PFSK-1 (cell line): ENCODE data around the gene PDGFD.

Source experiments
- POLR2AphosphoS5 ChIP-seq: IDR thresholded peaks from 2 replicates; pipeline ENCODE4 v1.6.1; 2012; ENCODE audit warnings: low read depth, mild to moderate bottlenecking, control low read depth, low read length, moderate library complexity
- REST ChIP-seq, 2 experiments: IDR thresholded peaks; 2 replicates each; pipeline versions ENCODE4 v1.6.1 to v1.8.0; 2011 to 2012; ENCODE audit warnings: low read depth in 2 of 2, low read length in 2 of 2, control low read depth in 1 of 2, inconsistent platforms in 1 of 2, mild to moderate bottlenecking in 1 of 2, moderate library complexity in 1 of 2; ENCODE audit not compliant: insufficient read depth in 1 of 2
- SIN3A ChIP-seq: IDR thresholded peaks from 2 replicates; pipeline ENCODE4 v1.6.1; 2012; ENCODE audit warnings: mild to moderate bottlenecking, low read length, moderate library complexity, borderline replicate concordance; ENCODE audit not compliant: insufficient read depth
- TAF1 ChIP-seq: IDR thresholded peaks from 2 replicates; pipeline ENCODE4 v1.6.1; 2012; ENCODE audit warnings: low read length, control low read depth, borderline replicate concordance; ENCODE audit not compliant: insufficient read depth

DNA sequence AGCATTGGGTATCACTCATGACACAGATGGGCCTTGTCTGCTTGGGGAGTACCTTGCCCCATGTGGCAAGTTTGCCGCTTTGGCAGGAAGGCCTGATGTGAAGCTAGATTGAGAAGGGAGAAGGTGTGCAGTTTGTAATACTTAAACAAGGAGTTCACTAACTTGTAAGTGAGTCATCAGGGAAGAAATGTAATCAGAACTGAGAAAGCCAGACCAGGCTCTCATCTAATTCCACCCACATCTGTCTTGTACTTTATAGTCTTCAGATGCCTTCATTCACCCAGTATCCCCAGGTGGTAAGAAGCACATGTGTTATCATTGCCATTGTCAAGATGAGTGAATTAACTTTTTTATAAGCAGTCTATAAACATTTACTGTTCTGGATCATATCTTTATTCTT is 243.5 kb downstream of the PDGFD start:
- TF ChIP-seq SIN3A: no peak
- no peak for TF ChIP-seq POLR2AphosphoS5
- TF ChIP-seq REST (IDR thresholded peaks at IDR 0.05; ENCODE audit: insufficient read depth in 1 of 2, low read depth in 2 of 2, low read length in 2 of 2): no peak
- TF ChIP-seq TAF1: no peak
